Measurements from ENCODE around the gene GAB1.

Gene GAB1

GRCh38 chr4:143424276-143424675, 87.6 kb downstream of the GAB1 start:
- no peak for DNase-seq

DNA sequence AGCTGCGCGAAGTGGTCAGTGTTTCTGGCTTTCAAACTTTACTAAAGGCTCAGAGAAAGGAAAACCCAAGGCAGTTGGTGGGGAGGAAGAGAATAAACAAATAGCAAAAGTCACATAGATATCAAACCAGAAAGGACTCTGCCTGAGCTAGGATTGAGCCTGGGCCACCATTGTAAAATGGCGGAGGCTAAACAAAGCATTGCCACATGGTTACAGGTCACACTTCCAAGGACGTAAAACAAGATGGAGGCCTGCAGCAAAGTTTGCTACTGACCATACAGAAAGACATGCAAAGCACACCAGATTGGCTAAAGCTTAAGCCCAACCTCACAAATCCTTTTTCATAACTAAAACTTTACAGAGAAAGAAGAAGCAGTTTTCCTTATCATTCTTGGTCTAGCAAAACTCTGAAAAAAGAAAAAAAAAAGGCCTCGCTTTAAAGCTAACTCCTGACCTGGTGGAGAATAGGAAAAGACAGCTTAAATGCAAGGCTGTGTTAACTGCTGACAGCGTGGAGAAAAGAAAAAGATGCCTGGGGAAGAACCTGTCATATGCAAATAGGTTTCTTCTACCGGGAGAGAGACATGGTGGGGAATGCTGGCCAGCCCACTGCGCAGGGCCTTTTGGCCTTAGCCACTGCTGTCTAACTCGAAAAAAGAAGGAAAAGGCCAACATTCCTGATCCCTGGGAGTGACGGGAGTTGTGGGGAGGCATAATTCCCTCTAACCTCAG, 95.0 kb downstream of the GAB1 start:
- DNase-seq: no peak

DNA sequence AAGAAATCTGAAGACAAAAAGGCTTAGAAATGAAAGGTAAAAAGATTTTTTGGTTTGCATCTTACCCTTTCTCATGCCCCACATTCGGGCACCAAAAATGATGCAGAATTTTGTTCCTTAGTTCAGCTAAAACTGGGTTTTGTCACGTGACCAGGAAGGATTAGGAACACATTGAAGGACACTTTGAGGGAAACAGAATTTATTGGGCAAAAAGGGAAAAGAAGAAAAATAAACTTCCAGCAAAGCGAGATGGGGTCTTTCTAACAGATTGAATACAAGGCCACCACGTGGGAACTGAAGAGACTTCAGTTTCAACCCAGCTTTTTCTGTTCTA, 95.5 kb downstream of the GAB1 start:
- no peak for DNase-seq

- no peak for DNase-seq
Observed at GRCh38 chr4:143433231-143433630, 96.6 kb downstream of the GAB1 start.

- no peak for DNase-seq
Observed at GRCh38 chr4:143435955-143436354, 99.3 kb downstream of the GAB1 start.

DNA sequence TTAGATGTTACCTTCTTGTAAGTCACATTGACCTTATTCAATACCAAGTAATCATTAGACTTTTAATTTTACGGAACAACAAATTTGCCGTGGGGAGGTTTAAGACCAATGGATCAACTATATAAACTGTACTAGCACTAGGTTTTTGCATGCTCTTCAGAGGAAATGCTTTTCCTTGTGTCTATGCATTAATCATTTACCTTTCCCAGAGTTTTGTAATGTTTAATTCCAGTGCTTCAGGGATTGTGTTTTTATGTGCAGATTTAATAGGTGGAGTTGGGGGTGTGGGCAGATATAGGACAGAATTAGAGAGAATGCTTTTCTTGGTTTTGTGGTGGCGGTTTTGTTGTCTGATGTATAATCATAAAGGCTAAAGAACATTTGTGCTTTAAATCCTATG, 100.8 kb downstream of the GAB1 start:
- no peak for DNase-seq

DNA sequence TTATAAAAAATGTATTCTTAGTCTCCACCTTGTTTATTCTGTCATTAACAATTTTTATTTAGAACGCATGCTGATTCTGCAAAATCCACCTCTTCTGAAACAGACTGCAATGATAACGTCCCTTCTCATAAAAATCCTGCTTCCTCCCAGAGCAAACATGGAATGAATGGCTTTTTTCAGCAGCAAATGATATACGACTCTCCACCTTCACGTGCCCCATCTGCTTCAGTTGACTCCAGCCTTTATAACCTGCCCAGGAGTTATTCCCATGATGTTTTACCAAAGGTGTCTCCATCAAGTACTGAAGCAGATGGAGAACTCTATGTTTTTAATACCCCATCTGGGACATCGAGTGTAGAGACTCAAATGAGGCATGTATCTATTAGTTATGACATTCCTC, 101.3 kb downstream of the GAB1 start:
- no peak for DNase-seq

GRCh38 chr4:143438710-143439109, 102.0 kb downstream of the GAB1 start:
- DNase-seq: no peak

DNA sequence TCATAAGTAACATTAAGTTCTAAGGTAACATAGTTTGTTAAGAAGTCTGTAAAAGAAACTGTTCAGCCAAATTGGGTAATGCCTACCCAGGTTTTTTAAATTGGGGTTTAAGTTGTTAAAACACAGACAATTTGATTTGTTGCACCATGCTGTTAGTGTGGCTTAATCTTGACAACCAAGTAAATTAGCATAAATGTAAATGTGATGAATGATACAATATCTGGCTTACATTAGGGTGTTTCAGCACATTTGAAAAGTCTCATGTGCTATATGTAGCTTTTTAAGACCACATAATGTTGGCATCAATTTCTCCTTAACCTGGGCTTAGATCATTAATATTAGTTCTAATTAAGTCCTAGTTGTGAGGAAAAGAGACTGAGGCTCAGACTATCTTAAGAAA, 104.4 kb downstream of the GAB1 start:
- DNase-seq: no peak

DNA sequence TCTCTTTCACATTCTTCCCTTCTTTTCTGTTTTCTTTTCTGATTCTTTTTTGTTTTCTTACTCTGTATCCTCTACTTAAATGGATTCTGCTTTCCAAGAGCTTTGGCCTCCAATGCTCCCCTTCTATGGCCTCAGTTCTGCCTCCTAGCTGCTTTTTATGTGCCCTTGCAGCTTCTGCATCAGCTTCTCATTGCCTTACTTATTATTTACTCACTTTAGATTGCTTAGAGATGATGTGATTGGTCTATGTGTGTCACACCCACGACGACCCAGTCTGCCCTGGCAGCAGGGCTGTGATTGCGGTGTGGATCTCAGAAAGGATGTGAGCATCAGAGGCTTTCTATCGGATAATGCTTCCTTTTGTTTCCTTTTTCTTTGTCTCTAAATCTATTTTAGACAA, 105.0 kb downstream of the GAB1 start:
- DNase-seq: no peak

DNA sequence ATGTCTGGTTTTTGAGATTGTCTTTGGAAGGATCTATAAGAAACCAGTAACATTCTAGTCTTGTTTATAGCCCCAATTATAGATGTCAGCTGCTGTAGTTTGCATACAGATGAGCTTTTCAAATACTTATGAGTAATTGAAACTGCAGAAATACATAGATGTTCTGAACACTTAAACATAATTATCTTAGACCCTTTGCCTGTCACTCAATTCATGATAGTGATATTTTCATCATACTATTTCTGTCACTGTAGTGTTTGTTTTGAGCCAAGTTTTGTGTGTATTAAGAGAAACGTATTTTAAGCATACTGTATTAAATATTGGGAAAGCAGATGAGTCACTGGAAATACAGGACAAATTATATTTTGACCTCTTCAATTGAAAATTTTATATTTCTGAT, 107.1 kb downstream of the GAB1 start:
- no peak for DNase-seq

DNA sequence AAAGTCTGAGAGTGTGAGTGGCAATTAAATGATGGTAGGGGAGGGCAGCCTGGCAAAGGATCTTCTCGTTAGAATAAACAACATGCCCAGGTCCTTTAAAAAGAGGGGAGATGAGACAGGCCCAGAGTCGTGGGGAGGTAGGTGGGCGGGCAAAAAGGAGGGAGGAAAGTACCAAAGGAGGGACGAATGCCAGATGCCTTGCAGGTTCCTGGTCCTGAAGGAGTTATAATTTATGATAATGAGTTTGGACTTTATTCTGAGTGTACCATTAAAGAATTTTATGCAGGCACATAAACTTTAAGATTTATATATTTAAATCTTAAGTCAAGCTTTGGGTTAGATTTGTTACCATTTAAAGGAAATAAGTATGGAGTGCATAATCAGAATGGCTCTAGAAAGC, 114.5 kb downstream of the GAB1 start:
- DNase-seq: no peak

DNA sequence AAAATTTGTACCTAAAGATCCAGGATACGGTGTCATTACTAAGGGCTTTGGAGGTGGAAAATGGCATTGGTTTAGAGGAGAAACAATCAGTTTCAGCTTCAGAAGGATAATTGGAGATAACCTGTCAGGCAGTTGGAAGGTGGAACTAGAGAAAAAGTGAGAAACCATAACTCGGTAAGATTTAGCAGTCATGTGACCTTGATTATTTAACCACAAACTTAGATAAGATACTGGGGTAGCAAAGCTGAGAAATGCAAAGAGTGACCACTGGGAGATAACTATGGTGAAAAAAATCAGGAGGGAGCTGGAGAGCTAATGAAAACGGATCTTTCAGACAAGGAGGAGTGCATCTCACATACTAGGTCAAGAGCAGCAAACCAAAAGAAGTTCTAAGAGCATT, 118.5 kb downstream of the GAB1 start:
- DNase-seq: no peak

- DNase-seq: no peak
Observed at GRCh38 chr4:143458966-143459365, 122.3 kb downstream of the GAB1 start.

DNA sequence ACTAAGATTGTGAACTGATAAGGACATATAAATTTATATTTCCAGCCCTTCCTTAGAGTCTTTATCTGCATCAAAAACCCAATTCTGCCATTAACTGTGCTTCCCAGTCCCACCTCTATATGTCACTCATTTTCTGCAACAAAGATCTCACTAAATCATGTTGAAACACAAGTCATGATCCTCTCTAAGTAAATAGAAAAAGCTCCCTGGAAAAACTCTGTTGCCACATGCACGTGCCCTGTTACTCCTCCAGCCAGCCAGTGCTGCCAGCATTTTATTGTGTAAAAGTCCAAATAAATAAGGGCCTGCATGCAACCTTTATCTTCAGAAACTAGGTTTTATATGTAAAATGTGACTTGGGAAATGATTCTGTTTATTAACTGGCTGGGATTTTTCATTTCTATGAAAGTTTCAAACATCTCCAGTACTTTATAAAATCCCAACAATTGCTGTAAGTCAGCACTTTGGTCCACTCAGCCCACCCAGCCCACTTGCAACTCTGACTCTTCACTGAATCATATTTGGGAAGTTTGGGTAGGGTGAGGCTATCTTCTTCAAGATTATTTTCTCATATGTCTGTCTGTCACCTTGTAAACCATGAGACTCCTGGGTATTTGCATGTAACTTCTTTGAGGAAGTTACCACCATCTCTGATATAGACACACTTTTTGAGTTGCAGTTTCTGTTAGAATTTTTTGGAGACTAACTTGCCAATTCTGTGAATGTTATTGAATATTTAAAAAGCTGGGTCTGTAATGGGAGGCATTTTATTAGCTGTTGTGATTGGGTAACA, 136.9 kb downstream of the GAB1 start:
- no peak for DNase-seq

- no peak for DNase-seq
Observed at GRCh38 chr4:143477487-143477886, 140.8 kb downstream of the GAB1 start.

GRCh38 chr4:143481361-143481760, 144.7 kb downstream of the GAB1 start:
- DNase-seq: no peak

- DNase-seq: no peak
Observed at GRCh38 chr4:143482840-143483239, 146.2 kb downstream of the GAB1 start.

DNA sequence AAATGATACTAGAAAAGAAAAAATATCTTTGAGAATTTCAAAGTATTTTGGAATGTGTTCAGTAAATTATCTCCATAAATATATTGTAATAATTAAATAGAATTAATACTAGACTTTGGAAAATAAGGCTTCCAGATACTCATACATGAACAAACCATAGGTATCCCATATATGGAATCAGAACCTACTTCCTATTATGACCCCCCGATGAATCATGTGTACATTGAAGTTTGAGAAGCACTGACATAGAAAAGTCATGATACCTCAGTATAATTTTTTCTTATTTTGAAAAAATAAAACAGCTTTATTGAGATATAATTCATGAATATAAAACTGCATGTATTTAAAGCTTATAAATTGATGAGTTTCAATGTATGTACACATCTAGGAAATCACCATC, 149.6 kb downstream of the GAB1 start:
- no peak for DNase-seq

GRCh38 chr4:143488687-143489086, 152.0 kb downstream of the GAB1 start:
- DNase-seq: no peak

GRCh38 chr4:143489106-143489505, 152.4 kb downstream of the GAB1 start:
- no peak for DNase-seq

DNA sequence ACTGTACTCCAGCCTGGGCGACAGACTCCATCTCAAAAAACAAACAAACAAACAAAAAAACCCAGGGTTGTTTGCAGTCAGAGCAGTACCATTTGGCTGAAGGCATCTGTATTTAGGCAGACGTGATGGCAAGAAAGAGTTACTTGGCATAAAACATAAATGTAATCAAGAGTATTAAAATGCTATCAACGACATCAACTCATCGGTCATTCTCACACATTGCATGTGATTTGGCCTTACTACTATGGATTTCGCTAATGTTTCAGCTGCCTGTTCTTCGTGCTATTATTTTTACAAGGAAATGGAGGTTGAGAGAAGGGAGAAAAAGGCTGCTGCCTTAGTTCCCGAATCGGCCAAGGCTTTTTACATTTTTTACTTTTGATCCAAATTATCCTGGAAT, 161.3 kb downstream of the GAB1 start:
- DNase-seq: no peak

- DNase-seq: no peak
Observed at GRCh38 chr4:143502231-143502630, 165.6 kb downstream of the GAB1 start.

DNA sequence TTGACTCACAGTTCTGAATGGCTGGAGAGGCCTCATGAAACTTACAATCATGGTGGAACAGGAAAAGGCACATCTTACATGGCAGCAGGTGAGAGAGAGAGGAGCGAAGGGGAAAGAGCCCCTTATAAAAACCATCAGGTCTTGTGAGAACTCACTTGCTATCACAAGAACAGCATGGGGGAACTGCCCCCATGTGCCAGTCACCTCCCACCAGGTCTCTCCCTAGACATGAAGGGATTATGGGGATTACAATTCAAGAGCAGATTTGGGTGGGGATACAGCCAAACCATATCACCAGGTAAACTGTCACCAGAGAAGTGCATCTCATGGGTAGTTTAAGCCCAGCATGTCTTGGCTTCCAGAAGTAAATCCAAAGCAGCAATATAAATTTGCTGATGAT, 169.4 kb downstream of the GAB1 start:
- DNase-seq: no peak

GRCh38 chr4:143511906-143512305, 175.2 kb downstream of the GAB1 start:
- DNase-seq: no peak
